ENCODE results near the gene KSR2. TPM values are rescaled to one million over a fixed set of nuclear protein-coding genes. Genes with fewer than 3 reads are reported as not detected.

Gene KSR2
- total and polyA plus RNA-seq, 2 of the 4 experiments (the other 2 are of a cell fraction) = not detected

DNA sequence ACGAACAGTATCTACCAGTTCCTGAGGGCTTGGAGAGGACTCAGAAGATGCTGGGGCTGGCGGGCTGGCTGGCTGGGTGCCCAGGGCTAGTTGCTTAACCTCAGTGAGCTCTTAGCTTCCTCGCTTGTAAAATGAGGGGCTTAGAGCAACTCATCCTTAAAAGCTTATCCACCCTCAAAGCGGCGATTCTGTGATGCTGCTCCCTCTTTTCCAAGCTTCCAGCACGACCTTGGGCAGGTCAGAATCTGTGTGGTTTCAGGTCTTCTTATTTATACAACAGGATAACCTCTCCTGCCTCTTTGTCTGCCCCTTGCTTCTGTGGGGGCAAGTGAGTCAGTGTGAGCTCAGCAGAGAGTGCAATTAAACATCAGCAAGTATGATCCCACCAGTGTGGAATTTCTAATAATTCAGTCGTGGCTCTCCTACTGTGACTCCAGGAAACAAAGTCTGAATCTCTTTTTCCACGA is 281.8 kb downstream of the KSR2 start:
- ChIA-PET CTCF (no interaction called here), POLR2A (ENCODE audit: unreplicated experiment) (no interaction called here)
- no peaks in the 10 kb centered on the region for H3K27me3 ChIP-seq (ENCODE audit: control insufficient read depth, insufficient read depth, low read length)
- H2AK9ac ChIP-seq (replicated peaks; ENCODE audit: low read depth, low read length, poor library complexity) = no peak overlapping the region
- in situ Hi-C loops (cut with MboI; ENCODE audit: low sequenced_read_pairs) (no loop called here), dilution Hi-C loops (cut with HindIII; ENCODE audit: low sequenced_read_pairs, unreplicated experiment) (no loop called here), intact Hi-C loops (cut with micrococcal nuclease) (no loop called here)
- H4K91ac ChIP-seq (ENCODE audit: insufficient read depth, low read depth, low read length) = no peak overlapping the region
- no peak overlapping the region for H2BK120ac ChIP-seq (ENCODE audit: low read depth, low read length)
- H3K9me3 ChIP-seq (ENCODE audit: control insufficient read depth, insufficient read depth, low read length) = peaks cover 26% of the 10 kb centered on the region
- no peaks in the 10 kb centered on the region for H3K4me1 ChIP-seq (ENCODE audit: control insufficient read depth, insufficient read depth, low read length)
- H4K8ac ChIP-seq (ENCODE audit: low read depth in 2 of 2, low read length in 2 of 2) = no peak overlapping the region
- H3K36me3 ChIP-seq (ENCODE audit: control insufficient read depth, insufficient read depth, low read length) = no peaks in the 10 kb centered on the region
- no peak overlapping the region for H3K4me2 ChIP-seq (ENCODE audit: low read depth, low read length)
- no peak overlapping the region for H3K4me3 ChIP-seq (ENCODE audit: insufficient read depth, low read depth, low read length)
- no peak for ATAC-seq (ENCODE audit: low read depth)
- no peak overlapping the region for H2BK5ac ChIP-seq (ENCODE audit: low read depth, low read length, poor library complexity, severe bottlenecking)
- no peaks in the 10 kb centered on the region for H4K20me1 ChIP-seq (ENCODE audit: insufficient read depth, low read length)
- no peak overlapping the region for H2BK20ac ChIP-seq (ENCODE audit: low read depth, low read length)
- no peak overlapping the region for H3K27ac ChIP-seq (ENCODE audit: insufficient read depth, low read length)
- H2AK5ac ChIP-seq (ENCODE audit: low read depth, low read length) = no peak overlapping the region
- H2BK15ac ChIP-seq (ENCODE audit: low read depth, low read length) = no peak overlapping the region
- H3K79me1 ChIP-seq (ENCODE audit: low read depth in 1 of 2, low read length in 2 of 2) = no peaks in the 10 kb centered on the region
- no peak overlapping the region for H3K18ac ChIP-seq (ENCODE audit: low read depth, low read length)
- no peaks in the 10 kb centered on the region for H3K9me1 ChIP-seq (ENCODE audit: insufficient read depth, low read length)
- no peak overlapping the region for H3K4ac ChIP-seq (ENCODE audit: low read depth, low read length)
- no peak overlapping the region for H3K56ac ChIP-seq (ENCODE audit: extremely low read depth, insufficient read depth, low read length)
- H4K5ac ChIP-seq (ENCODE audit: low read depth, low read length) = no peak overlapping the region
- no peak overlapping the region for H3K14ac ChIP-seq (replicated peaks; ENCODE audit: low read depth, low read length)
- 0% methylated on average over 2 of the region's 8 CpGs; no CpG with 5 or more reads in 1 of the 2 experiments for WGBS, 2 experiments (ENCODE audit: extremely low coverage in 2 of 2, insufficient read length in 1 of 2)
- BruUV-seq (replicated peaks) = no TSS peak
- H3K9ac ChIP-seq (ENCODE audit: low read depth, low read length) = no peak overlapping the region
- no peak overlapping the region for H3K23ac ChIP-seq (ENCODE audit: low read depth, low read length)
- no peak overlapping the region for H2AFZ ChIP-seq (replicated peaks; ENCODE audit: low read length, poor library complexity)
- DNase-seq = no peak
- TF ChIP-seq, protein P1, sequence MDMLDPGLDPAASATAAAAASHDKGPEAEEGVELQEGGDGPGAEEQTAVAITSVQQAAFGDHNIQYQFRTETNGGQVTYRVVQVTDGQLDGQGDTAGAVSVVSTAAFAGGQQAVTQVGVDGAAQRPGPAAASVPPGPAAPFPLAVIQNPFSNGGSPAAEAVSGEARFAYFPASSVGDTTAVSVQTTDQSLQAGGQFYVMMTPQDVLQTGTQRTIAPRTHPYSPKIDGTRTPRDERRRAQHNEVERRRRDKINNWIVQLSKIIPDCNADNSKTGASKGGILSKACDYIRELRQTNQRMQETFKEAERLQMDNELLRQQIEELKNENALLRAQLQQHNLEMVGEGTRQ (IDR thresholded peaks at IDR 0.05; ENCODE audit: low read depth, low read length) = no peak
- no peak for TF ChIP-seq FOS (IDR thresholded peaks at IDR 0.05; ENCODE audit: low read depth, low read length)
- TF ChIP-seq CHD1 (IDR thresholded peaks at IDR 0.05; ENCODE audit: low read depth, low read length) = no peak
- TF ChIP-seq MAZ (IDR thresholded peaks at IDR 0.05; ENCODE audit: borderline replicate concordance, low read depth, low read length) = no peak
- TF ChIP-seq, protein P2, sequence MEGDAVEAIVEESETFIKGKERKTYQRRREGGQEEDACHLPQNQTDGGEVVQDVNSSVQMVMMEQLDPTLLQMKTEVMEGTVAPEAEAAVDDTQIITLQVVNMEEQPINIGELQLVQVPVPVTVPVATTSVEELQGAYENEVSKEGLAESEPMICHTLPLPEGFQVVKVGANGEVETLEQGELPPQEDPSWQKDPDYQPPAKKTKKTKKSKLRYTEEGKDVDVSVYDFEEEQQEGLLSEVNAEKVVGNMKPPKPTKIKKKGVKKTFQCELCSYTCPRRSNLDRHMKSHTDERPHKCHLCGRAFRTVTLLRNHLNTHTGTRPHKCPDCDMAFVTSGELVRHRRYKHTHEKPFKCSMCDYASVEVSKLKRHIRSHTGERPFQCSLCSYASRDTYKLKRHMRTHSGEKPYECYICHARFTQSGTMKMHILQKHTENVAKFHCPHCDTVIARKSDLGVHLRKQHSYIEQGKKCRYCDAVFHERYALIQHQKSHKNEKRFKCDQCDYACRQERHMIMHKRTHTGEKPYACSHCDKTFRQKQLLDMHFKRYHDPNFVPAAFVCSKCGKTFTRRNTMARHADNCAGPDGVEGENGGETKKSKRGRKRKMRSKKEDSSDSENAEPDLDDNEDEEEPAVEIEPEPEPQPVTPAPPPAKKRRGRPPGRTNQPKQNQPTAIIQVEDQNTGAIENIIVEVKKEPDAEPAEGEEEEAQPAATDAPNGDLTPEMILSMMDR (conservative IDR thresholded peaks at IDR 0.05; ENCODE audit: low read depth, low read length) = no peak
- TF ChIP-seq RFX5 (IDR thresholded peaks at IDR 0.05; ENCODE audit: low read depth, low read length) = no peak
- no peak for TF ChIP-seq POLR2A (IDR thresholded peaks at IDR 0.05; ENCODE audit: low read depth, low read length)
- no peak for TF ChIP-seq BHLHE40 (IDR thresholded peaks at IDR 0.05; ENCODE audit: low read depth, low read length)
- TF ChIP-seq CEBPB (IDR thresholded peaks at IDR 0.05; ENCODE audit: low read depth, low read length) = no peak
- TF ChIP-seq RAD21 (IDR thresholded peaks at IDR 0.05; ENCODE audit: low read length) = no peak
- no peak for TF ChIP-seq RCOR1 (IDR thresholded peaks at IDR 0.05; ENCODE audit: insufficient replicate concordance, low read length)
- no peak for TF ChIP-seq SMC3 (IDR thresholded peaks at IDR 0.05; ENCODE audit: low read depth, low read length)
- TF ChIP-seq MAFK (IDR thresholded peaks at IDR 0.05; ENCODE audit: low read depth, low read length) = no peak
- TF ChIP-seq, protein P3, sequence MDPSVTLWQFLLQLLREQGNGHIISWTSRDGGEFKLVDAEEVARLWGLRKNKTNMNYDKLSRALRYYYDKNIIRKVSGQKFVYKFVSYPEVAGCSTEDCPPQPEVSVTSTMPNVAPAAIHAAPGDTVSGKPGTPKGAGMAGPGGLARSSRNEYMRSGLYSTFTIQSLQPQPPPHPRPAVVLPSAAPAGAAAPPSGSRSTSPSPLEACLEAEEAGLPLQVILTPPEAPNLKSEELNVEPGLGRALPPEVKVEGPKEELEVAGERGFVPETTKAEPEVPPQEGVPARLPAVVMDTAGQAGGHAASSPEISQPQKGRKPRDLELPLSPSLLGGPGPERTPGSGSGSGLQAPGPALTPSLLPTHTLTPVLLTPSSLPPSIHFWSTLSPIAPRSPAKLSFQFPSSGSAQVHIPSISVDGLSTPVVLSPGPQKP (IDR thresholded peaks at IDR 0.05; ENCODE audit: borderline replicate concordance, low read depth, low read length) = no peak
- TF ChIP-seq MXI1 (IDR thresholded peaks at IDR 0.05; ENCODE audit: borderline replicate concordance, low read depth, low read length) = no peak
- TF ChIP-seq NFE2L2 (IDR thresholded peaks at IDR 0.05; ENCODE audit: low read depth, low read length) = no peak

All from IMR-90 (cell line).